Heart left ventricle (tissue), 13 donors: ENCODE measurements around the gene BIVM.

Experiments used
- POLR2A ChIP-seq, 2 donors: fragments of 450-650 bp; IDR thresholded peaks; one replicate each; pipeline ENCODE4 v1.6.1; 2017; ENCODE audit warnings: antibody characterized with exemption in 2 of 2, mild to moderate bottlenecking in 2 of 2, moderate library complexity in 2 of 2
- TF ChIP-seq, protein P1 (sequence below), 12 donors: fragments of 200-600 bp; sonication (generic) in 4 of 12; IDR thresholded peaks; one replicate each; pipeline versions ENCODE4 v1.5.0 to v1.8.0; 2018 to 2022; ENCODE audit warnings: antibody characterized with exemption in 12 of 12, mild to moderate bottlenecking in 5 of 12
- donor health status: ischemic (EF 13 %, LVEDD 7.1; RV severe dilation, severe dysfunction).
- donor health status: DM: no; HTN: yes; CAD: no.
- donor health status: DM: no; HTN: no; CAD: no.
- donor health status: ischemic (EF 25% LVEDD 6.9; RV normal size, moderate dysfunction).
- donor health status: ischemic (EF 25% LVEDD 5.7; RV mildly dilated, moderate dysfunction).
- donor health status: ischemic (EF 35%, LVEDD 5.7; RV mildly dilated, moderate dysfunction).
- donor health status: nonischemic (EF 11% LVEDD 7.7; RV severe dilation, severe dysfunction).
- donor health status: DM: yes; HTN: yes; CAD: no.
- donor health status: PGD.
- donor health status: ischemic (EF 29% LVEDD 5.4; RV normal size, mild dysfunction).
- donor health status: nonischemic (EF 23%, LVEDD 6.1; RV moderate dilation, normal function).

DNA sequence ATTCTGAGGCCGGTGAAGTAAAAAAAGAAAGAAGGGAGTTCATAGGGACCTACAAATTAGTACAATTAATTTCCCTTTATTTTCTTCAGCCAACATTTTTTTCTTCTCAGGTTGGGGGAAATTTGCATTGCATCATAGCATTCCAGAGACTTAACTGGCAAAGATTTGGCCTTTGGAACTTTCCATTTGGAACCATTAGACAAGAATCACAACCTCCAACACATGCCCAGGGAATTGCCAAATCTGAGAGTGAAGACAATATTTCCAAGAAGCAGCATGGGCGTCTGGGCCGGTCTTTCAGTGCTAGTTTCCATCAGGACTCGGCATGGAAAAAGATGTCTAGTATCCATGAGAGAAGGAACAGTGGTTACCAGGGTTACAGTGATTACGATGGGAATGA, 40.5 kb downstream of the BIVM start:
- TF ChIP-seq, protein P1, sequence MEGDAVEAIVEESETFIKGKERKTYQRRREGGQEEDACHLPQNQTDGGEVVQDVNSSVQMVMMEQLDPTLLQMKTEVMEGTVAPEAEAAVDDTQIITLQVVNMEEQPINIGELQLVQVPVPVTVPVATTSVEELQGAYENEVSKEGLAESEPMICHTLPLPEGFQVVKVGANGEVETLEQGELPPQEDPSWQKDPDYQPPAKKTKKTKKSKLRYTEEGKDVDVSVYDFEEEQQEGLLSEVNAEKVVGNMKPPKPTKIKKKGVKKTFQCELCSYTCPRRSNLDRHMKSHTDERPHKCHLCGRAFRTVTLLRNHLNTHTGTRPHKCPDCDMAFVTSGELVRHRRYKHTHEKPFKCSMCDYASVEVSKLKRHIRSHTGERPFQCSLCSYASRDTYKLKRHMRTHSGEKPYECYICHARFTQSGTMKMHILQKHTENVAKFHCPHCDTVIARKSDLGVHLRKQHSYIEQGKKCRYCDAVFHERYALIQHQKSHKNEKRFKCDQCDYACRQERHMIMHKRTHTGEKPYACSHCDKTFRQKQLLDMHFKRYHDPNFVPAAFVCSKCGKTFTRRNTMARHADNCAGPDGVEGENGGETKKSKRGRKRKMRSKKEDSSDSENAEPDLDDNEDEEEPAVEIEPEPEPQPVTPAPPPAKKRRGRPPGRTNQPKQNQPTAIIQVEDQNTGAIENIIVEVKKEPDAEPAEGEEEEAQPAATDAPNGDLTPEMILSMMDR (IDR thresholded peaks at IDR 0.05), result no peak
- TF ChIP-seq POLR2A (IDR thresholded peaks at IDR 0.05), result no peak
